WI38 (cell line): ENCODE data around the gene TBCD.

Experiments used
- H3K4me3 ChIP-seq: 2 replicates; pipeline ENCODE4 v1.5.1; 2011; ENCODE audit warnings: low read depth, mild to moderate bottlenecking, control low read depth, low read length
- CTCF ChIP-seq: IDR thresholded peaks from 2 replicates; pipeline ENCODE4 v1.5.1; 2012; ENCODE audit warnings: low read depth, mild to moderate bottlenecking, control low read depth, low read length

TBCD gene

GRCh38 chr17:82720204-82720603 lies 31.7 kb upstream of the TBCD start:
- H3K4me3 ChIP-seq, result no peak overlapping the region
- TF ChIP-seq CTCF, result no peak

- TF ChIP-seq CTCF, result no peak
These were observed 29.4 kb upstream of the TBCD start for GRCh38 chr17:82722341-82723013.

GRCh38 chr17:82723169-82723807 lies 28.6 kb upstream of the TBCD start:
- TF ChIP-seq CTCF, result no peak
- no peak overlapping the region for H3K4me3 ChIP-seq

More at GRCh38 chr17:82722341-82723013, 29.4 kb upstream of the TBCD start:
- no peak overlapping the region for H3K4me3 ChIP-seq

GRCh38 chr17:82726427-82726826 lies 25.4 kb upstream of the TBCD start:
- no peak overlapping the region for H3K4me3 ChIP-seq
- no peak for TF ChIP-seq CTCF

GRCh38 chr17:82729479-82730260 lies 22.2 kb upstream of the TBCD start:
- no peak overlapping the region for H3K4me3 ChIP-seq
- no peak for TF ChIP-seq CTCF

GRCh38 chr17:82732118-82732743 lies 19.6 kb upstream of the TBCD start:
- TF ChIP-seq CTCF, result no peak
- no peak overlapping the region for H3K4me3 ChIP-seq
